SW480 (cell line): ENCODE data around the gene GNAI2.

Source experiments
- DNase-seq: peaks from one replicate; pipeline ENCODE4 v3.0.0-alpha.2; 2016; ENCODE audit warnings: low spot score

GNAI2 gene

DNA sequence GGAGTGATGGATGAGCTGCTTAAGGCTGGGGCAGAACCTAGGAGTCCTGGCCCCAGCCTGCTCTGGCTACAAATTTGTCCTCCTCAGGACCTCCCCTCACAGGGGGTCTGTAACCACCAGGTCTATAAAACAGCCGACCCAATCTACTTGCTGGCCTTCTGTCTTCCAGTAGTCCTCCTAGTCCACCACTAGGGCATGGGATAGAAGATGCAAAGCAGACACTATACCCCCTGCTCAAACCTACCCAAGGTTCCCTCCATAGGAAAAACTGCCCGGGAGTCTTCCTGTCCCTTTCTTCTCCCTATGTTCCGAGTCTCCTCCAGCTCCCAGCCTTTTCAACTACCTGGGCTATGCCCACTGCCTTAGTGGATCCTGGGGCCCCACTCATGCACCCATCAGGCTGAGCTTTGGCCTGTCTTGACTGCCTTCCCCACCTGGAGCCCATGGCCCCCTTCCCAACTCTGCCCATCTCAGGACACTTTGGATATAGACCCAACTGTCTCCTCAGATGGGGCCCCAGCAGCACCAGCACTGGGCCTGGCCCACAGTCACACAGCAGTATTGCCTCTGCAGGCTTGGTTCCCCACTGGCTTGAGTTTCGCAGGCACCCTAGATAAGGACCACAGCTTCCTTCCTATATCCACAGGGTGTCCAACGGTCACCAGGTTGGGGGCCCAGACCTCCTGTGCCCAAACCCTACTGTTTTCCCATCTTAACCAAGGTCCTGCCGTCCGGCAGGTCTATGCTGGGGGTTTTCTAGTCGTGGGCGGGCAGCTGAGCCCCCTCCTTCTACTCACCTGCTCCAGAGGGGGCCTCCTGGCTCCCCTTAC lies 62.1 kb downstream of the GNAI2 start:
- DNase-seq: no peak

DNA sequence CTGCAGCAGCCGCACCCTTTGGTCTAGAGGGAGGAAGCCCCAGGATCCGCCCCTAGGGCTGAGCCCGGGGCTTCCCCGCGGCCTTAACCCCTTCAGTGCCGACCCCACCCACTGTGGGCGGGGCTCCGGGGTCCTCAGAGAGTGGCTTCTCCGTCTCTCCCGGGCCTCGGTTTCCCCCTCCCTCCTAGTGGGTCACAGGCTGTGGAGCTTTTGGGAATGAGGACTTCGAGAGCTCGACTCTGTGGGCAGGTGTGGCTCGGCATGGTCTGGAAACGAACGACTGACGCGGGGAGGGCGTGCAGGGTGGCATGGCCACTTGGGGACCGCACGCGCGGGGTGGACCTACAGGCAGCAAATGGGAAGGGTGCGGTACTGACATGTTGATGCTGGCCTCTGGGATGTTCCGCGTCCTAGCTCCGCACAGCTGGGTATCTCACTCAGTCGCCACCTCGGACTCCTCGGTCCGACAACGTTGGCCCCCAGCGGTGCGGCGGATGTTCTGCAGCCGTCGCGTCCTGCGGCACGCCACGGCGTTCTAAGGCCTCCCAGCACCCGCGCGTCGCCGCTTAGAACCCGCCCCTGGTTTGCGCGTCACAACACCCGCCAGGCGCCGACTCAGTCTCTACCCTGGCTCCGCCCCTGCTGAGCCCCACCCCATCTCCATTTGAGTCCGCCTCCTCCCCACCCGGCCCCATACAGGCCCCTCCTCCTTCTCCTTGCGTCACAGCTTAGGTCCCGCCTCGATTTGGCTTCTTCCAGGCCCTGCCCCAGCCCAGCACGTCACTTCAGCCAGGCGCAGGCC lies 63.0 kb downstream of the GNAI2 start, which contains the start of the genes HYAL3 and NAA80:
HYAL3 (minus strand) TSS at position 570 of the 802 bp plus-strand sequence. CDS start 3,803 bp downstream, outside the sequence.
NAA80 (minus strand) TSS at position 570 of the 802 bp plus-strand sequence. CDS start 1,942 bp downstream, outside the sequence.
- DNase-seq: peak; percentile 98

DNA sequence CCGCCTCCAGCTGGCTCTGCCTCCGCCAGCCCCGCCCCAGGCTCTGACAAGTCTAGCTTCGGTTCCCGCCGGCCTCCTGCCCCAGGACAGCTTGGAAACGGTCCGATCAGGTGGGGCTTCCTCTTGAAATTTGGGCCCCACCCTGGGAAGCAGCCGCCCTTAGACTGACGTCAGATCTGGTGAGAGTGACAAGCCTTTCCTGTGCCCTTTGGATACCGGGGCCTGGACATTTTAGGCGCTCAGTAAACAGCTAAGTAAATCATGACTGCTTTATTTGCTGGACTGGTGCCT lies 63.6 kb downstream of the GNAI2 start:
- DNase-seq: no peak

DNA sequence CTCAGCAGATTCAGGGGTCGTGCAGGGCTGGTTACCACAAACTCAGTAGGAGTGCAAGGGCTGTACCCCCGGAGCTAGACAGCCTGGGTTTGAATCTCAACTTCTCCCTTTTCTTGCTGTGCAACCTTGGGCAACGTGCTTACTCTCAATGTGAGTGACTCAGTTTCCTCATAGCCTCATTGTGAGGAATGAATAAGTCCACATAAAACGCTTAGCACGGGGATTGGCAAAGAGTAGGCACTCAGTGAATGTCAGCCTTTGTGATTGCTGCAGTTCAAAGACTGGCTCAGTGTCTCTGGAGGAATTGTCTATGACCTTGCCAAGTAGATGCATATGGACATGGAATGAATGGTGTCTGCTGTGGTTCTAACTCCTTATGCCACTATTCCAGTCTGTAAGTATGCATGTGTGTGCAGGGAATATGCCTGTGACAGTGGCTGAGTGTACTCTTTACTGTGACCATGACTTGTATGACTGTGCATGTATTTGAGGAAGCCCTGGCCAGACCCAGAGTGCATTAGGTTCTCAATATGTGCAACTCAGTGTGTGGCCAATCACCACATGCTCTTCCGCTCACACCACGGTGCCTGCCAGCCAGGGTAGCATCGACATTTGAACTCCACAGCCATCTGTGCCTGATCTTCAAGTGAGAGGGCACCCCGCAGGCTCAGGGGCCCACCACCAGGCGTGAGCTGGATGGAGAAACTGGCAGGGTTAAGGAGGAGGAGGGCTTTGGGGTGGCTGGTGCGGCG lies 64.1 kb downstream of the GNAI2 start:
- DNase-seq: no peak

DNA sequence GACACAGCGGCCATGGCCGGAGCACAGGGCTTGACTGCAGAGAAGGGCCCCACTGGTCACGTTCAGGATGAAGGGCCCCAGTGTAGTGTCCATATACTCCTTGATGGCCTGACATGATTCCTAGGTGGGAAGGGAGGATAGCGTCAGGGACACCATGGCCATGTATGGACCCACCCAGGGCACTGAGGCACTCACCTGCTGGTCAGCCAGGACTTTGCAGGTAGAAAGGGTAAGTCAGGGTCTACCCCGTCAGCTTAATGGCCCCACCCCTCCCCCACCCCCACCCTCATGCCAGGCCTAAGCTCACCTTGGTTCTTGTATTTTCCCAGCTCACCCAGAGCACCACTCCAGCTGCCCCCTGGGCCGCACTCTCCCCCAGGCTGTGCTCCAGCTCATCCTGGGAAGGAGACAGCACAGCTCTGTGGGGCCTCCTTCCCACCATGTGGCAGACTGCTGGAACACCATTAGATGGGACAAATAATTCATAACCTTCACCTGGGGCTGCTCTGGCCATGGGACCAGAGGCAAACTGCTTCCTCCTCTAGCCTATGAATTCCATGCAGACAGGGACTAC lies 64.8 kb downstream of the GNAI2 start:
- DNase-seq: no peak

DNA sequence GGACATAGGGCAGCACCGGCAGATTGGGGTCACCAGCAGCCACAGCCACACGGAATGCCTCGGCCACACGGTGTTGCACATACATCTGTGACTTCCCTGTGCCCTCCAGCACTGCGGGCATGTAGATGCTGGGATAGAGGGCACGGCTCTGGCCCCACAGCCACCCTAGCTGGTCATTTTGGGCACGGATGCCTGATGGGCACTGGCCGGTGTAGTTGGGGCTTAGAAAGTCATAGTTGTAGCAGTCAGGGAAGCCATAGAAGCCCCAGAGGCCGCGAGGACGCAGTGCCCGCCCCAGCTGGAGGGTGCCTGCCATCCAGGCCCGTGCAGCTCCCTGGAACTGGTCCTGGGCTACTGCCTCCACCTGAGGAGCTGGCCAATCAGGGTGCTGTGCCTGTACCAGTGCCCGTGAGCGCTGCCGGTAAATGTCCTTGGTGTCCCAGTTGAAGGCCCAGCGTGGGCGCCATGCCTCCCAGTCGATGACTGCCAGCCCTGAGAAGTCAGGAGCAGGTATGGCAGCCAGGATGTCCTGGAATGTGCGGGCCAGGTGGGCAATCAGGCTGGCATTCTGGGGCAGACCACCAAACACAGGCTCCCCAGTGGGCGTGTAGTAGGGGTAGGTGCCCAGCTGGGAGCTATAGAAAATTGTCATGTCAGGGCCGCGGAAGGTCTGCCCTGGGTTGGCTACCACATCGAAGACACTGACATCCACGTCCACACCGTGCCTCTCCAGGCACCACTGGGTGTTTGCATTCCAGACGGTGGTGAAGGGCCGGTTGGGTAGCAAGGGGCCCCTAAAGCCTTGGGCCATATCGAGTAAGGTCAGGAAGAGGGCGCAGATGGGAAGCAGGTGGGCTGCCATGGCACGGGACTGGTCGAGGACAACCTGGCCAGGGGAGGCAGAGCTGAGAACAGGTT lies 66.3 kb downstream of the GNAI2 start:
- no peak for DNase-seq

DNA sequence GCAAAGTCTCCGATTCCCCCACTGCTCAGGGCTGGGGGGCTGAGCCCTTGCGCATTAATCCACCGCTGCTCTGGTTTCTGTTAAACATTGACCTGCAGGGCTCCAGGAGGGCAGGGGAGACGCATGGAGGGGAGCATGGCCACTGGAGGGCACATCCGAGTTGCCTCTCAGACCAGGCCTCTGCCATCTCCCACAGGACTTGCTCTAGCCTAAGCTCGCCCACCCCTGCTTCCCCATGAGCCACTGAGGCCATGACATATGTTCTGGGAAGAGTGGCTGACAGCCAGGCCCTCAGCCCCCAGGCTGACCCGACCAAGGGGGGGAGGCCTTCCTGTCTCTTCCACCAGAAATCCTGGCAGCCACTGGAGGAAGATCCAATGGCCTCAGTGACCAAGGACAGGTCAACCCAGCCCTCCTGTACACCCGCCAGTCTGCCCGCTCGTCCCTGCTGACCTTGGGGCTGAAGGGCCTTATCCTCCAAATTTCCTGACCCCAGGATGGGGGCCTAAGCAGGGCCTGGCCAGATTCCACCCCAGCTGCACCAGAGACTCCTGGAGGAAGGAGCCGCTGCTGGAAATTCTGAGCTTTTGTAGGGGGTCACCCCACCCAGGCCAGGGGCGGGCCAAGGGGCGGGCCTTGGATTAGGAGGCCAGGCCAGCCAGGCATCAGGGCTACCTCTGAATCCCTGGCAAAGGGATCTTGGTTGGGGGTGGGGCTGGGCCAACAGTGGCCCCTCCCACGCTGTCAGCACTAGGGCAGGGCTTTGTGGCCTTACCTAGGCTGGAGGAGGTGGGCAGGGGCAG lies 67.2 kb downstream of the GNAI2 start, which contains the start of gene HYAL1:
HYAL1 (minus strand) TSS at position 562 of the 803 bp plus-strand sequence. CDS start 618 bp downstream, outside the sequence.
- DNase-seq: peak; percentile 60

DNA sequence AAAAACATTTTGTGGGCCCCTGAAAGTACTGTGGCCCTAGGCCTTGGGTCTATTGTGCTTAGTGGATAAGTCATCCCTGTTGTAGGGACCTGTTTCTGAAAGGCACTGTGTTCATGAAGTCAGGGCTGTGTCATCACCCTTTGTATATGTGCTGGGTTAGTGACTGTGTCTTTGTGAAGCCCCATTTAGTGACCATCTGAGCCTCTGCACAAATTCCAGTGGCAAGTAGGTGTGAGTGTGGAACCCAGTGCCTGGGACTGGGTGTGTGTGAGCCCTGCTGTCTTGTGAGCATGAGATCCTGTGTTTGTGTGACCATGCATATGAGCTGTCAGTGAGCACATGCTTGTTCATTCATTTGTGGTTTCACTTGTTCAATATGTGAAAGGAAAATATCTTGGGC lies 68.6 kb downstream of the GNAI2 start:
- DNase-seq: no peak
